ENCODE data around the gene RAB4B.

DNA sequence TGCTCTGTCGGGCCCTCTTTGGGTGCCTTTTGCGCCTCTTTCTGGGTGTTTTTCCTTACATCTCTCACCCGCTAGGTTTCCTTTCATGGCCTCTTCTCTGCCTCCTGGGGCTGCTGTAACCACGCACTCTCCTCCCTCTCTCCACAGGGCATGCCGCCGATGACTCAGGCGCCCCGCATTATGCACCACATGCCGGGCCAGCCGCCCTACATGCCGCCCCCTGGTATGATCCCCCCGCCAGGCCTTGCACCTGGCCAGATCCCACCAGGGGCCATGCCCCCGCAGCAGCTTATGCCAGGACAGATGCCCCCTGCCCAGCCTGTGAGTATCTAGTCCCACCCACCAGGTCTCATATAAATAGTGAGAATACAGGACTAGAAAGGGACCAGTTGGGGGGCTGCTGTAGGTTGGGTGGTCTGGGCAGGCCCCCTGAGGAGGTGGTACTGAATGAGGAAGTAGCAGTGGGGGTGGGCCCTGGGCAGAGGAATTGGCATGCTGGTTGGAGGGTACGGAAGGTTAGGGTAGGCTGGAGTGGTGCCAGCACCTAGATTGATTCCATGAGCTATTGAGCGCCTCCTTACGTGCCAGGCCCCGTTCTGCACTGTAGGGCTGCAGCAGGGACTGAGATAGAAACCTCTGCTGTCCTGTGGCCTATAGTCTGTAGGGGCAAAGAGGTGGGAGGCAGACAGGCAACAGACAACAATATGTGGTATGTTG, 15.1 kb upstream of the RAB4B start:
- TF ChIP-seq, protein P1, sequence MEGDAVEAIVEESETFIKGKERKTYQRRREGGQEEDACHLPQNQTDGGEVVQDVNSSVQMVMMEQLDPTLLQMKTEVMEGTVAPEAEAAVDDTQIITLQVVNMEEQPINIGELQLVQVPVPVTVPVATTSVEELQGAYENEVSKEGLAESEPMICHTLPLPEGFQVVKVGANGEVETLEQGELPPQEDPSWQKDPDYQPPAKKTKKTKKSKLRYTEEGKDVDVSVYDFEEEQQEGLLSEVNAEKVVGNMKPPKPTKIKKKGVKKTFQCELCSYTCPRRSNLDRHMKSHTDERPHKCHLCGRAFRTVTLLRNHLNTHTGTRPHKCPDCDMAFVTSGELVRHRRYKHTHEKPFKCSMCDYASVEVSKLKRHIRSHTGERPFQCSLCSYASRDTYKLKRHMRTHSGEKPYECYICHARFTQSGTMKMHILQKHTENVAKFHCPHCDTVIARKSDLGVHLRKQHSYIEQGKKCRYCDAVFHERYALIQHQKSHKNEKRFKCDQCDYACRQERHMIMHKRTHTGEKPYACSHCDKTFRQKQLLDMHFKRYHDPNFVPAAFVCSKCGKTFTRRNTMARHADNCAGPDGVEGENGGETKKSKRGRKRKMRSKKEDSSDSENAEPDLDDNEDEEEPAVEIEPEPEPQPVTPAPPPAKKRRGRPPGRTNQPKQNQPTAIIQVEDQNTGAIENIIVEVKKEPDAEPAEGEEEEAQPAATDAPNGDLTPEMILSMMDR (IDR thresholded peaks at IDR 0.05), result no peak
- TF ChIP-seq EZH2 (IDR thresholded peaks at IDR 0.05), result no peak
- TF ChIP-seq EZH2phosphoT487 (IDR thresholded peaks at IDR 0.05), result no peak

Measured in neural progenitor cell (in vitro differentiated cells).